Activated B cell treated with CpG ODN at 0.5 μM for 24 hours (primary cell): ENCODE measurements around the gene PFKFB4. TPM values are rescaled to one million over a fixed set of nuclear protein-coding genes. Genes with fewer than 3 reads are reported as not detected.

Experiments used
- ATAC-seq: fragments of 200-7000 bp; cut with Tn5 transposase; one replicate; pipeline ENCODE4 v1.10.0; 2021; ENCODE audit warnings: low read depth, mild to moderate bottlenecking, moderate library complexity
- CTCF ChIA-PET: fragments of 350-600 bp; sonication (Branson Sonifier 250); formaldehyde crosslinking; loops from one replicate; lab custom pipeline; 2021; ENCODE audit warnings: antibody characterized with exemption; lab: Charles Lee
- POLR2A ChIA-PET: fragments of 350-600 bp; sonication (Branson Sonifier 250); formaldehyde crosslinking; loops from one replicate; lab custom pipeline; 2021; ENCODE audit warnings: antibody characterized with exemption; lab: Charles Lee
- DNase-seq: peaks from one replicate; pipeline ENCODE4 v3.0.0; 2022
- H3K27ac Mint-ChIP-seq: one replicate; pipeline ENCODE4 v1.8.0; 2020; ENCODE audit warnings: mixed read lengths
- H3K27me3 Mint-ChIP-seq: one replicate; pipeline ENCODE4 v1.8.0; 2021; ENCODE audit warnings: mixed read lengths
- H3K36me3 Mint-ChIP-seq: one replicate; pipeline ENCODE4 v1.8.0; 2021; ENCODE audit warnings: low read depth, mixed read lengths
- H3K4me1 Mint-ChIP-seq: one replicate; pipeline ENCODE4 v1.8.0; 2021; ENCODE audit warnings: mixed read lengths
- H3K4me3 Mint-ChIP-seq: one replicate; pipeline ENCODE4 v1.8.0; 2020; ENCODE audit warnings: mild to moderate bottlenecking, mixed read lengths
- H3K9me3 Mint-ChIP-seq: one replicate; pipeline ENCODE4 v1.8.0; 2020; ENCODE audit warnings: mixed read lengths
- intact Hi-C: fragments of 100-400 bp; cut with micrococcal nuclease; formaldehyde crosslinking; loops from one replicate; pipeline ENCODE4 v1.15.1; 2024
- total RNA-seq: library from RNA; stranded (reverse); gene quantifications from 2 replicates; pipeline ENCODE4 v1.2.3, GENCODE V29; 2022
- TF ChIP-seq, protein P1 (sequence below): fragments of 200-600 bp; IDR thresholded peaks from one replicate; pipeline ENCODE4 v1.8.0; 2022; ENCODE audit warnings: antibody characterized with exemption, mild to moderate bottlenecking

PFKFB4 gene
- total RNA-seq, 1 donor from 2014 or later = 3.2 TPM

DNA sequence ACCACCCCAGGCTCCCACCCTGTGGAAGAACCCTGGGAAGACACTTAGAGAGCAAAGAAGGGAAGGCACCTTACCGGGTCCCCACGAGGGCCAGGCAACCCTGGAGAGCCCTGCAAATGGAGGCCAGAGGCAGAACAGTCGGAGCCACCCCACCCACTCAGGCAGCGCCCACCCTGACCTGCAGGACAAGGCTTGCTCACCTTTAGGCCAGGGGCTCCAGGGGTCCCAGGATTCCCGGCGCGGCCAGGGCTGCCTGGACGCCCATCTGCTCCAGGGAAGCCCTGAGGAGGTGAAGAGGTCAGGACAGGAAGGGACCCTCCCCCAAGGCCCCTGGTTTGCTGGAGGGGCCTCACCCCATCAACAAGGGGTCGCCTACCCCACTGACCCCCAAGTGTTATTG lies 28.2 kb upstream of the PFKFB4 start:
- DNase-seq (no peak), ATAC-seq (no peak)
- ChIA-PET CTCF (no interaction called here), POLR2A (interaction anchor here (0.6 kb wide), 1 partner anchor 1384 kb away, joined by 6 read pairs; no protein-coding TSS in a partner anchor)
- H3K9me3 Mint-ChIP-seq = no peaks in the 10 kb centered on the region
- TF ChIP-seq, protein P1, sequence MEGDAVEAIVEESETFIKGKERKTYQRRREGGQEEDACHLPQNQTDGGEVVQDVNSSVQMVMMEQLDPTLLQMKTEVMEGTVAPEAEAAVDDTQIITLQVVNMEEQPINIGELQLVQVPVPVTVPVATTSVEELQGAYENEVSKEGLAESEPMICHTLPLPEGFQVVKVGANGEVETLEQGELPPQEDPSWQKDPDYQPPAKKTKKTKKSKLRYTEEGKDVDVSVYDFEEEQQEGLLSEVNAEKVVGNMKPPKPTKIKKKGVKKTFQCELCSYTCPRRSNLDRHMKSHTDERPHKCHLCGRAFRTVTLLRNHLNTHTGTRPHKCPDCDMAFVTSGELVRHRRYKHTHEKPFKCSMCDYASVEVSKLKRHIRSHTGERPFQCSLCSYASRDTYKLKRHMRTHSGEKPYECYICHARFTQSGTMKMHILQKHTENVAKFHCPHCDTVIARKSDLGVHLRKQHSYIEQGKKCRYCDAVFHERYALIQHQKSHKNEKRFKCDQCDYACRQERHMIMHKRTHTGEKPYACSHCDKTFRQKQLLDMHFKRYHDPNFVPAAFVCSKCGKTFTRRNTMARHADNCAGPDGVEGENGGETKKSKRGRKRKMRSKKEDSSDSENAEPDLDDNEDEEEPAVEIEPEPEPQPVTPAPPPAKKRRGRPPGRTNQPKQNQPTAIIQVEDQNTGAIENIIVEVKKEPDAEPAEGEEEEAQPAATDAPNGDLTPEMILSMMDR = no peak
- H3K27me3 Mint-ChIP-seq = peaks cover 25% of the 10 kb centered on the region
- H3K36me3 Mint-ChIP-seq = no peaks in the 10 kb centered on the region
- no peak overlapping the region for H3K27ac Mint-ChIP-seq
- H3K4me3 Mint-ChIP-seq = no peak overlapping the region
- no peaks in the 10 kb centered on the region for H3K4me1 Mint-ChIP-seq
- intact Hi-C loops = no loop called here

DNA sequence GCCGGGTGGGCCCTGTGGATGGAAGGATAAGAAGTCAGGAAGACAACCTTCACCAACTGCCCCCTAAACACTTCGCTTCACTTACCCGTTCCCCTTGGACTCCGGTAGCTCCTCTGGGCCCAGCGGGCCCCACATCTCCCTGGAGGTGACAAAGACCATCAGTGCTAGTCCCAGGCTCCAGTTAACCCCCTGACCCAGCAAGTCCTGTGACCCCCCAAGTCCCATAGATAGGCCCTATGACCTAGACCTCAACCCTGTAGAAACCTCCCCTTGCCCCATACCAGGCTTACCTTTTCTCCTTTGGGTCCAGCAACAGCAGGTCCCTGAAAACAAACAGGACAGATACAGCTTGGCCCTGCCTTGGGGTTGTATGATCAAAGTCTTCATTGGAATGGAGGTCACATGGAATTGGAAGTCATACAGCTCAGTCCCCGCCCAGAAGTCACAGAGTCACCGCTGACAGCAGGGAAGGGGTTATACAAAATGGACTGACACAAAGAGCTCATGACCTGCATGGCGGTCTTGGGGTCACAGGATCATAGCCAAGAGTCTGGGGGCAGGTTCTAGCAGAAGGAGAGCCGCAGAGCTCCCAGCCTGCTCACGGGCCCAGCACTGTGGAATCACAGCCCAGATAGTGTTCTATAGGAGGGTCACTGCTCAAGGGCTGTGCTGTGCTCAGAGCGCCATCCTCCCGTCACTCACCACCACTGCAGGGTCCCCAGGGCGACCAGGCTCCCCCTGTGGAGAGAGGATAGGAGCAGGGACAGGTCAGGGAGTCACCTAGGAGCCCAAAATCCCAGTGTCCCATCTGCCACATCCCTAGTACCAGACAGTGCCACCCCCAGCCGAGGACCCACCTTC lies 25.2 kb upstream of the PFKFB4 start:
- DNase-seq (no peak), ATAC-seq (no peak)
- no peaks in the 10 kb centered on the region for H3K36me3 Mint-ChIP-seq
- H3K4me1 Mint-ChIP-seq = no peaks in the 10 kb centered on the region
- ChIA-PET POLR2A (no interaction called here), CTCF (no interaction called here)
- intact Hi-C loops = no loop called here
- TF ChIP-seq, protein P1 = no peak
- H3K4me3 Mint-ChIP-seq = no peak overlapping the region
- no peak overlapping the region for H3K27ac Mint-ChIP-seq
- H3K27me3 Mint-ChIP-seq = peaks cover 3% of the 10 kb centered on the region
- no peaks in the 10 kb centered on the region for H3K9me3 Mint-ChIP-seq

DNA sequence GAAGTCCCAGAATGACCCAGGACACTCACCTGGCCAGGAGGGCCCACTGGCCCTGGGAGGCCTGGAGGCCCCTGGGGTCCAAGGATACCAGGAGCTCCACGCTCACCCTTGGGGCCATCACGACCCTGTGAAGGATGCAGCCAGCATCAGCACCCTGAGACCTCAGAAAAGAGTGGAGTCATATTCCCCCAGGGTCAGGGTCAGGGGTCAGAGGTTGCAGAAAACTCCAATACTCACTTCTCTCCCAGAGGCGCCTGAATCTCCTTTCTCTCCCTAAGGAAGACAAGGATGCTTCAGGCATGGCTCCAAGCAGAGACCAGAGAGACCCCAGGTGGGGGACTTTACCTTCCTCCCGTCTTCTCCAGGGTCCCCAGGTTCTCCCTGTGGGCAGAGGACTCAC lies 20.0 kb upstream of the PFKFB4 start:
- intact Hi-C loops = no loop called here
- ATAC-seq (no peak), DNase-seq (no peak)
- Mint-ChIP-seq H3K27me3 (peaks cover 1% of the 10 kb centered on the region), H3K27ac (no peak overlapping the region), H3K4me1 (no peaks in the 10 kb centered on the region), H3K36me3 (no peaks in the 10 kb centered on the region), H3K4me3 (no peak overlapping the region), H3K9me3 (no peaks in the 10 kb centered on the region)
- ChIA-PET CTCF (no interaction called here), POLR2A (no interaction called here)
- TF ChIP-seq, protein P1 = no peak

DNA sequence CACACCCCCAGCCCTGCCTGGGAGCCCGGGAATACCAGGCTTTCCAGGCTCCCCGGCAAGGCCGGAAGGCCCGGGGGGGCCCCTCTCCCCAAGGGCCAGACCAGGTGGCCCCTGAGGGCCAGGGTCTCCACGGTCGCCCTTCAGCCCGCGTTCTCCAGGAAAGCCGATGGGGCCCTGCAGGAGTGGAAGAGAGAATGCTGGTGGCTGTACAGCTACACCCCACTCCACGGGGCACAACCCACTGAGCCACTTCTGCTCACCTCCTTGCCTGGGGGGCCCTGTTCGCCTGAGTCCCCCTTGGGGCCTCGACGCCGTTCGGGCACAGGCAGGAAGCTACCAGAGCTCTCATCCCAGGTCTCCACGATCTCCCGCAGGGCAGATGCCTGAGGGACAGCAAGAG lies 18.8 kb upstream of the PFKFB4 start:
- Mint-ChIP-seq H3K27me3 (no peaks in the 10 kb centered on the region), H3K4me1 (no peaks in the 10 kb centered on the region), H3K27ac (no peak overlapping the region), H3K36me3 (no peaks in the 10 kb centered on the region), H3K9me3 (no peaks in the 10 kb centered on the region), H3K4me3 (no peak overlapping the region)
- POLR2A ChIA-PET = no interaction called here
- ATAC-seq (no peak), DNase-seq (no peak)
- intact Hi-C loops = no loop called here
- TF ChIP-seq, protein P1 = no peak
- CTCF ChIA-PET = no interaction called here

DNA sequence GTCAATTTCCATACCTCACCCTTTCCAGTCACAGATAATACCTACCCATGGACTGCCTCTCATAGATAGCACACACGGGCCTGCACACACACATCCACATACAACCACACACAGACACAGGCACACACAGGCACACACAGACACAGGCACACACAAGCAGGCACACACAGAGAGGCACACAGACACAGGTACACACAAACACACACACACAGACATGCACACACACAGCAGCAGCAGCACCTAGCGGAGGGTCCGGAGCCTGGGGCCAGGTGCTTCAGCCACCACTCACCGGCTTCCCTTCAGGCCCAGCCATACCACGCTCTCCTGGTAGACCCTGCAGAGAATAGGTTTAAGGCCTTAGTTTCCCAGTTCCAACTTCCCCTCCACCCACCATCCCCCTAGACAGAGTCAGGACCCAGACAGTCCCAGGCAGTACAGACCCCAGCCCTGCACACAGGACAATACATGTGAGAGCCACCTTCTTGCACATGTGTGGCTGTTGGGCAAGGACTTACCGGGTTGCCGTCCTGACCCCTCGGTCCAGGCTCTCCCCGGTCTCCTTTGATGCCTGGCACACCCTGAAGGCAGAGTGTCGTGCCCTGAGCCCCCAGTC lies 17.5 kb upstream of the PFKFB4 start:
- DNase-seq (no peak), ATAC-seq (no peak)
- TF ChIP-seq, protein P1 = no peak
- Mint-ChIP-seq H3K27ac (no peak overlapping the region), H3K4me1 (no peaks in the 10 kb centered on the region), H3K36me3 (no peaks in the 10 kb centered on the region), H3K9me3 (no peaks in the 10 kb centered on the region), H3K27me3 (no peaks in the 10 kb centered on the region), H3K4me3 (no peak overlapping the region)
- ChIA-PET POLR2A (no interaction called here), CTCF (no interaction called here)
- intact Hi-C loops = no loop called here
